Sigmoid colon (tissue), 4 donors: ENCODE results near the gene KIAA0513.

ENCODE experiments used
- CTCF ChIP-seq, 4 experiments: fragments of 450-650 bp in 3 of 4; fragments of 200-600 bp in 1 of 4; IDR thresholded peaks; one replicate each; pipeline ENCODE4 v1.5.1; 2016 to 2019; ENCODE audit warnings: antibody characterized with exemption in 4 of 4, mild to moderate bottlenecking in 3 of 4, moderate library complexity in 2 of 4
- EP300 ChIP-seq, 4 donors: sonication (generic); formaldehyde crosslinking; IDR thresholded peaks; one replicate each; pipeline ENCODE4 v1.6.1; 2017; ENCODE audit warnings: antibody characterized with exemption in 4 of 4
- POLR2A ChIP-seq, 2 donors: fragments of 450-650 bp; IDR thresholded peaks; one replicate each; pipeline ENCODE4 v1.6.1; 2016; ENCODE audit warnings: antibody characterized with exemption in 2 of 2, mild to moderate bottlenecking in 2 of 2, moderate library complexity in 2 of 2

- TF ChIP-seq CTCF (IDR thresholded peaks at IDR 0.05), result no peak
- no peak for TF ChIP-seq EP300 (IDR thresholded peaks at IDR 0.05)
- TF ChIP-seq POLR2A (IDR thresholded peaks at IDR 0.05), result no peak
Observed at GRCh38 chr16:85052536-85052935, 24.9 kb downstream of the KIAA0513 start.
